Colonic mucosa (tissue), 4 donors: ENCODE results near the gene TM9SF1. TPM values are rescaled to one million over a fixed set of nuclear protein-coding genes. Genes with fewer than 3 reads are reported as not detected.

Experiments used
- DNase-seq: peaks from one replicate; pipeline ENCODE4 v3.0.0-alpha.2; 2020
- H3K27ac ChIP-seq: fragments of 200-600 bp; one replicate; pipeline ENCODE4 v1.8.0; 2021
- H3K27me3 ChIP-seq: fragments of 200-600 bp; one replicate; pipeline ENCODE4 v1.8.0; 2021
- H3K36me3 ChIP-seq: fragments of 200-600 bp; one replicate; pipeline ENCODE4 v1.8.0; 2021
- H3K4me1 ChIP-seq: fragments of 200-600 bp; one replicate; pipeline ENCODE4 v1.8.0; 2021; ENCODE audit warnings: mild to moderate bottlenecking
- H3K4me3 ChIP-seq: fragments of 200-600 bp; one replicate; pipeline ENCODE4 v1.8.0; 2021
- H3K9ac ChIP-seq, 2 donors: one replicate each; pipeline ENCODE4 v1.7.0; 2013; ENCODE audit warnings: control low read depth in 2 of 2, low read depth in 2 of 2, low read length in 2 of 2
- H3K9me3 ChIP-seq: fragments of 200-600 bp; one replicate; pipeline ENCODE4 v1.8.0; 2021
- intact Hi-C: fragments of 100-400 bp; cut with DNase I; formaldehyde crosslinking; loops from one replicate; pipeline ENCODE4 v1.14.1; 2022
- total RNA-seq, 2 donors: library from RNA; stranded (reverse); fragmentation: NEBNext Ultra II Directional in 1 of 2; extraction: Animal tissue kit (Norgen Biotek cat#: 25700) in 1 of 2; gene quantifications; one replicate each; pipeline ENCODE4 v1.2.1, GENCODE V29; 2021
- TF ChIP-seq, protein P1 (sequence below): fragments of 200-600 bp; IDR thresholded peaks from one replicate; pipeline ENCODE4 v1.8.0; 2022; ENCODE audit warnings: antibody characterized with exemption, mild to moderate bottlenecking
- donor health status: healthy.
- donor health status: DM: no; HTN: no; CAD: no.
- donor health status: DM: no; HTN: no; CAD: no.

The TM9SF1 gene
- total RNA-seq, 2 donors from 2014 or later, result 58.8 to 65.6 TPM

DNA sequence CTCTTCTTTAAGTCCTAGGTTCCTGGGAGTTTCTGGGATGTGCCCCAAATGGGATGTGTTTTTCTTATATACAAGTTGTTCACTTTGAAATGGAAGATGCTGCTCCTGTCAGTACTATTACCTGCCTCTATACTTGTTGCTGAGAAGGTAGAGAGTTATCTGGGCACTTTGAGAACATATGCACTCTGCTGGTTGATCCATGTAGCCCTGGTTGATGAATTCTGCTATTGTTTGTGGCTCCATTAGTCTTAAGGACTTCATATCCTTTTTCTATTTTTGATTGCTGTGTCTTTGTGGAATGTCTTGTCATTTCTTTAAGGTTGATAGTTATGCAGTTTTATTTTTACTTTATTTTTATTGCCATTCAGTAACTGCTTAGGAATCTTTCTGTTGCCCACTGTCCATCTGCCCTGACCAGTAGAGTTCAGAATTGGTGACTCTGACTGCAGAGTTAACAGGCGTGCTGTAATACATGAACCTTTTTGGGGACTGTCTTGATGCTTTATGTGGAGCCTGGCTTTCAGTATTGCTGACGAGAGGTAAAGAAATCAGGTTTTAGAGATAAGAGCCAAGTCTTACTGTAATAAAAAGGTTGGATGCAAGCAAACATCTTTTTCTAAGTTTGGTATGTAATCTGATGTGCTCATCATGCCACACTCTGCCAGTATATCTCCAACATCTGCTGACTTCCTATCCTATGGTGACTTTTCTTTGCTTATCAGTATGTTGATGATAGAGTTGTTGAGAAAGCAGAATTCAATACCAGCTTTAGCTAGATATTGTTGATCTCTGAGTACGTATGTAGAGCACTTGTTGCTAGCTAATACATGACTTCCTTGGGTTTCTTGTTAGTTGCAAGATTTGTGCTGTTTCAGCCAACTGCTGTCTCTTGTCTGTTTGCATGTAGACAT is 39.1 kb upstream of the TM9SF1 start:
- Histone ChIP-seq H3K27me3 (no peaks in the 10 kb centered on the region), H3K36me3 (no peaks in the 10 kb centered on the region), H3K4me1 (no peaks in the 10 kb centered on the region), H3K27ac (no peak overlapping the region), H3K9ac (no peak overlapping the region), H3K4me3 (no peak overlapping the region), H3K9me3 (no peaks in the 10 kb centered on the region)
- no peak for DNase-seq
- TF ChIP-seq, protein P1, sequence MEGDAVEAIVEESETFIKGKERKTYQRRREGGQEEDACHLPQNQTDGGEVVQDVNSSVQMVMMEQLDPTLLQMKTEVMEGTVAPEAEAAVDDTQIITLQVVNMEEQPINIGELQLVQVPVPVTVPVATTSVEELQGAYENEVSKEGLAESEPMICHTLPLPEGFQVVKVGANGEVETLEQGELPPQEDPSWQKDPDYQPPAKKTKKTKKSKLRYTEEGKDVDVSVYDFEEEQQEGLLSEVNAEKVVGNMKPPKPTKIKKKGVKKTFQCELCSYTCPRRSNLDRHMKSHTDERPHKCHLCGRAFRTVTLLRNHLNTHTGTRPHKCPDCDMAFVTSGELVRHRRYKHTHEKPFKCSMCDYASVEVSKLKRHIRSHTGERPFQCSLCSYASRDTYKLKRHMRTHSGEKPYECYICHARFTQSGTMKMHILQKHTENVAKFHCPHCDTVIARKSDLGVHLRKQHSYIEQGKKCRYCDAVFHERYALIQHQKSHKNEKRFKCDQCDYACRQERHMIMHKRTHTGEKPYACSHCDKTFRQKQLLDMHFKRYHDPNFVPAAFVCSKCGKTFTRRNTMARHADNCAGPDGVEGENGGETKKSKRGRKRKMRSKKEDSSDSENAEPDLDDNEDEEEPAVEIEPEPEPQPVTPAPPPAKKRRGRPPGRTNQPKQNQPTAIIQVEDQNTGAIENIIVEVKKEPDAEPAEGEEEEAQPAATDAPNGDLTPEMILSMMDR, result no peak
- intact Hi-C loops, result no loop called here

DNA sequence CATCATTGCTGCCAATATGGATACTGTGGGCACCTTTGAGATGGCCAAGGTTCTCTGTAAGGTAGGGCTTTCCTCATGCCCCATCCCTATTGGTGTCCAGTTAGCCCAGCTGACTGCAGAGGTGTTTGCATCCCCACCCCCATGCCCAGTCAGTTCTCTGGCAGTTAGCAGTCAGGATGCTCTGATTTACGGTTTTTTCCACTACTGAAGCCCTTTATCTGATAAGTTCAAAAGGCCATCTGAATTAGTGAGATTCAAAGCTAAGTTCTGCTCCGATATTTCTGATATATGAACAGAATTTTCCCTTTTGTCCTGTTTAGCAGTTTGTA is 38.3 kb upstream of the TM9SF1 start:
- Histone ChIP-seq H3K9me3 (no peaks in the 10 kb centered on the region), H3K4me1 (no peaks in the 10 kb centered on the region), H3K36me3 (no peaks in the 10 kb centered on the region), H3K27ac (no peak overlapping the region), H3K27me3 (no peaks in the 10 kb centered on the region), H3K4me3 (peak overlapping the region; percentile 92), H3K9ac (peak overlapping the region in 1 of 2 donors; percentile 98)
- TF ChIP-seq, protein P1, result no peak
- no peak for DNase-seq
- intact Hi-C loops, result no loop called here

DNA sequence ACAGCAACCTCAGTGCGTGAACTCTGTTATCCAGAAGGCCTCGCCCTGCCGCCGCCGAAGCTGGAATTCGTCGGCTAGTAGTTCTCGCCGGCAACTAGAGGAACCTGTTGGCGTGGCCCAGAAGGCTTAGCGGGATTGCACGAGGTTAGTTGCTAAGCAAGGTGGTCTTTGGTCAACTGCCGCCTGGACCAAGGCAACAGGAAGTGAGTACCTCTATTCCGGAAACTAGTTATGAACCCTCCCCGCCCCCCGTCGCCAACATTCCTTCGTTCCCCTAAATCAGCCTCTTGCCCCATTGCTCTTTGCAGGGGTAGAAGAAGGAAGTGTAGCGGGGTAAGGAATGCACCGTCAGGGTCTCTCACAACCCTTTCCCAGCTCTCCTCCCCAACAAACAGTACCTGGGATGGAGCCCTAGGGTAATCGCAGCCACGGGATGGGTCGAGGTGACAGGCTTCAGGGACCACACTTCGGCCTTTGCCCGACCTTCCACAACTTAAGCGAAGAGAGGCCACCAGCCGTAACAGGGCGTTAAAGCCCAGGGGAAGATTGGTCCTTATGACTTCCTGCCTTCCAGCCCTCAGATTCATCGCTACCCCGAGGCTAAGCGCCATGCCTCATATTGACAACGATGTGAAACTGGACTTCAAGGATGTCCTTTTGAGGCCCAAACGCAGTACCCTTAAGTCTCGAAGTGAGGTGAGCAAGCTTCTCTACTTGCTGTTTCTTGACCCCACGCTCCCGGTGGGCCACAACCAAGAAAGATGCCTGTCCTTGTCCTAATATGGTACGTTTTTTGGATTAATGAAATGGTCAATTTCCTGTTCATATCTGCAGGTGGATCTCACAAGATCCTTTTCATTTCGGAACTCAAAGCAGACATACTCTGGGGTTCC is 37.6 kb upstream of the TM9SF1 start, which contains the start of gene GMPR2:
GMPR2 (plus strand) TSS at position 285 of the 893 bp plus-strand sequence; CDS start at position 610, 325 bp downstream.
- intact Hi-C loops, result no loop called here
- Histone ChIP-seq H3K9ac (peak within 1 kb of the TSS; percentile 79 to 98), H3K4me3 (peak within 1 kb of the TSS; percentile 92), H3K36me3 (no peaks in the 10 kb centered on the region), H3K27me3 (no peaks in the 10 kb centered on the region), H3K27ac (peak within 1 kb of the TSS; percentile 95), H3K4me1 (no peaks in the 10 kb centered on the region), H3K9me3 (no peaks in the 10 kb centered on the region)
- DNase-seq, result no peak
- TF ChIP-seq, protein P1, result no peak

DNA sequence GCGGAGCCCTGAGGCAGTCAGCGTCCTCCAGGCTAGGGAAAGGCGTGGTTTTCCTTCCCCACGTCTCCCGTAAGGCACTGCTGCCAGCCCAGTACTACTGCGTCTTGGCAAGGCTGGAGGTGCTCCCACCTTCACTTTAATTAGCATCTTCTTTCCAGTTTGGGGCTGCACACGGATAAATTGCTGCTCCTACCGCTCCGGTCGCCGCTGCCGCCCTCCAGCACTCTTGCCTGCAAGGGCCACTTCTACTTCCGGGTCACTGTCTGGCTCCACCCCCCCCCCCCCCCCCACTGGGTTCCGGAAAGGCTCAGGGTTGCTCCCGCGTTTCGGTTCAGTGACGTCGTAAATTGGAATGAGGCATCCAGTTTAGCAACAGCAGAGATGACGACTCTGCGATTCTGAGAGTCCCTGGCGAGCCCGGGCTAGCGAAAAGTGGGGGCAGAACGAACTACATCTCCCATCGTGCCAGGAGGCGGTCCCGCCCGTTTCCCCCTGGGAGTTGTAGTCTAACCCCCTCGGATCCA is 36.9 kb upstream of the TM9SF1 start, which contains the start of gene NEDD8:
NEDD8 (minus strand) TSS at position 247 of the 524 bp plus-strand sequence; CDS start at position 147, 100 bp downstream.
- peak; percentile 94 for DNase-seq
- H3K27me3 ChIP-seq, result no peaks in the 10 kb centered on the region
- no peaks in the 10 kb centered on the region for H3K9me3 ChIP-seq
- intact Hi-C loops, result no loop called here
- peak within 1 kb of the TSS; percentile 95 for H3K27ac ChIP-seq
- H3K4me1 ChIP-seq, result no peaks in the 10 kb centered on the region
- H3K4me3 ChIP-seq, result peak within 1 kb of the TSS; percentile 92
- H3K9ac ChIP-seq, result peak within 1 kb of the TSS; percentile 79 to 98
- TF ChIP-seq, protein P1, result no peak
- no peaks in the 10 kb centered on the region for H3K36me3 ChIP-seq
